HPDE6-E6E7 (cell line): ENCODE data around the gene GSTM2.
"Not testable (repeated sequence)": the region's sequence is repeated elsewhere in the genome, so short reads cannot be mapped to it uniquely, and the experiment has no call there.

Experiments
- DNase-seq: peaks from one replicate; pipeline ENCODE4 v3.0.0; 2011; ENCODE audit warnings: missing footprints; ENCODE audit errors: extremely low spot score

Gene GSTM2

GRCh38 chr1:109677459-109677858 lies 9.6 kb downstream of the GSTM2 start:
- DNase-seq = no peak

- DNase-seq = not testable (repeated sequence)
These were observed 10.8 kb downstream of the GSTM2 start for GRCh38 chr1:109678637-109679036.

DNA sequence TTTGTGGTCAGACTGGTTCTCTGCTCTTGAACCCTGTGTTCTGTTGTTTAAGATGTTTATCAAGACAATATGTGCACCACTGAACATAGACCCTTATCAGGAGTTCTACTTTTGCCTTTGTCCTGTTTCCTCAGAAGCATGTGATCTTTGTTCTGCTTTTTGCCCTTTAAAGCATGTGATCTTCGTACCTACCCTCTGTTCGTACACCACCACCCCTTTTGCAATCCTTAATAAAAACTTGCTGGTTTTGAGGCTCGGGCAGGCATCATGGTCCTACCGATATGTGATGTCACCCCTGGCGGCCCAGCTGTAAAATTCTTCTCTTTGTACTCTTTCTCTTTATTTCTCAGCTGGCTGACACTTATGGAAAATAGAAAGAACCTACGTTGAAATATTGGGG lies 16.9 kb downstream of the GSTM2 start:
- DNase-seq = not testable (repeated sequence)

DNA sequence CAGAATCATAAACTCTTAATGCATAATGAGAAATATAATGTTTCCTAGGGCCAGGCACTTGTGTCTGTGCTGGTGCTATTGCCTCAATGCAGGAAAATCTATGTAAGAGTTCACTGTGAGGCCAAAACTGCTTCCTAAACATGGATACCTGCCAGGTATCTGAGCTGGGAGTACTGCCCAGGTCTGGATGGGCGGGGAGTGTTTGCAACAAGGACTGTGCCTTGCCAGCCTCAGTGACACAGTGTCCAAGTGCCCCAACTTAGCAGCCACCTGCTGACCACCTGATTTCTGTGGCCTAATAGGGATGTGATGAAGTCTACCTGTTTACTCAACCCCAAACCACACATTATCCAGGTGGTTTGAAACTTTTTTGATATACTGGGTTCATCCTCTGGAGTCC lies 17.5 kb downstream of the GSTM2 start:
- not testable (repeated sequence) for DNase-seq

GRCh38 chr1:109685890-109686289 lies 18.0 kb downstream of the GSTM2 start:
- not testable (repeated sequence) for DNase-seq

DNA sequence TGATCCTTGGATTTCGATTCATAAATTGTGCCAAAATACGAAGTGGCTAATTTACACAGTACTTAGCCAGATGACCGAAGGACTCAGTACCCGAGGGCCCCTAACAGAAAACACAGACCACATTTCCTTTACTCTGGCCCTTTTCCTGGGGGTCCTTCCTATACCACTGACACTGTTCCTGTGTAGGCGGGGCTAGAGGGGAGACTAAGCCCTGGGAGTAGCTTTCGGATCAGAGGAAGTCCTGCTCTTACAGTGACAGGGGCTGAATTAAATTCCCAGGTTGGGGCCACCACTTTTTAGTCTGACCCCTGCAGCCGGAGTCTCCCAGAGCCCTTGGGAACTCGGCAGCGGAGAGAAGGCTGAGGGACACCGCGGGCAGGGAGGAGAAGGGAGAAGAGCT lies 19.3 kb downstream of the GSTM2 start:
- DNase-seq = not testable (repeated sequence)

- no peak for DNase-seq
These were observed 20.0 kb downstream of the GSTM2 start, which contains the start of gene GSTM1 for GRCh38 chr1:109687641-109688499. Gene GSTM1 (plus strand): TSS chr1:109687817. CDS start chr1:109687874, 57 bp downstream.

GRCh38 chr1:109689844-109690405 lies 22.1 kb downstream of the GSTM2 start:
- DNase-seq = no peak

- DNase-seq = no peak
These were observed 23.9 kb downstream of the GSTM2 start for GRCh38 chr1:109691759-109692158.

DNA sequence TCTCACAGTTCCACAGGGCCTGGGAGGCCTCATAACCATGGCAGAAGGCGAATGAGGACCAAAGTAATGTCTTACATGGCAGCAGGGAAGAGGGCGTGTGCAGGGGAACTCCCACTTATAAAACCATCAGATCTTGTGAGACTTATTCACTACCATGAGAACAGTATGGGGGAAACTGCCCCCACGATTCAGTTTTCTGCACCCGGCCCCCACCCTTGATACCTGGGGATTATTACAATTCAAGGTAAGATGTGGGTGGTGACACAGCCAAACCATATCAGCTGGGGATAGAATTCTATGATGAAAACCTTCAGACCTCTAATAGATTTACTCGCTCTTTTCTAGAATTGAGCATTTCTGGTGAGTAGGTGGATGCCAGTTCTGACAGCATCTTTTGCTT lies 26.5 kb downstream of the GSTM2 start:
- not testable (repeated sequence) for DNase-seq

DNA sequence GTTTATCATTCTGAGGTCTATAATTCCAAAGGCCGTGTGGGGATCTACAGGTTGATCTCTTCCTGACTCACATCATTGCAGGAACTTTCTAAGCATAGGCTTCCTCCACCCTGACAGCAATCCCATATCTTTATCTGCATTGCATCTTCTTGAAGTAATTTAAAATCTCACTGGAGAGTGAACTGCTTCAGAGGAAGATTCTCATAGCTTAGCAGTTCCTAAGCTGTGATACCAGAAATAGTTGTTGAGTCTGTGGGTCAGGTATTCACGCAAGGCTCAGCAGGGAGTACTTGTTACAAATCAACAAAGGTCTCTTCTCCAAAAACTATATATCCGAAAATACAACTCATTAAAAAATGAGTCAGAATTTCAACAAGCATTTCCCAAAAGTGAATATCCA lies 27.3 kb downstream of the GSTM2 start:
- not testable (repeated sequence) for DNase-seq

DNA sequence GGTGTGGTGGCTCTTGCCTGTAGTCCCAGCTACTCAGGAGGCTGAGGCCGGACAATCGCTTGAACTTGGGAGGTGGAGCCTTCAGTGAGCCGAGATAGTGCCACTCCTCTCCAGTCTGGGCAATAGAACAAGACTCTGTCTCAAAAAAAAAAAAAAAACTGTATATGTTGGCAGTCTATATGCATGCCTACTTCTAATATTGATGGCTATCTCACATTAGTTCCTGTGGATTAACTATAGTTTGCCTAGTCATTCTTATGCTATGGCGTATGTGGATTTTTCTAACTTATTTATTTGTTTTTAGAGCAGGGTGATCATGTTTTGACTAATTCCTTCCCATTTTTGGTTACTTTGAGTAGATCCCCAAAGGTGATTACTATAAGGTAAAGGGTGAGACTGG lies 29.2 kb downstream of the GSTM2 start:
- no peak for DNase-seq

- DNase-seq = not testable (repeated sequence)
These were observed 30.0 kb downstream of the GSTM2 start for GRCh38 chr1:109697861-109698260.

- not testable (repeated sequence) for DNase-seq
These were observed 35.1 kb downstream of the GSTM2 start for GRCh38 chr1:109702940-109703339.

DNA sequence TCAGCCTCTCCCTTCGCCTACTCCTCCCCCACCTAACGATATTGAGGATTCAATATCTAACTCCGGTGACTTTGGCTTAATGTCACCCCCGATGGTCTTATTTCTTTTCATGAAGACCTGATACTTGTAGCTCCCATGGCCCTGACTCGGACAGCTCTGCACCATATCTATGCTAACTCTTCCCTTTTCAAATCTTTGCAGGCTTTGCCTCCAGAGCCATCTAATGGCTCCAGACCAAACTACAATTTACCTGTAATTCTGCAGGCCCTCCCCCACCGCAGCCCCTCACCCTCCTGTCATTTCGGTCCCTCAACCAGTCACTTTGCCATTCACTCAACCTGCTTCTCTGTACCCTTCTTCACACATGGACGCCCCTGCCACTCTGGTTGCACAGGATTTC lies 36.3 kb downstream of the GSTM2 start:
- DNase-seq = no peak

DNA sequence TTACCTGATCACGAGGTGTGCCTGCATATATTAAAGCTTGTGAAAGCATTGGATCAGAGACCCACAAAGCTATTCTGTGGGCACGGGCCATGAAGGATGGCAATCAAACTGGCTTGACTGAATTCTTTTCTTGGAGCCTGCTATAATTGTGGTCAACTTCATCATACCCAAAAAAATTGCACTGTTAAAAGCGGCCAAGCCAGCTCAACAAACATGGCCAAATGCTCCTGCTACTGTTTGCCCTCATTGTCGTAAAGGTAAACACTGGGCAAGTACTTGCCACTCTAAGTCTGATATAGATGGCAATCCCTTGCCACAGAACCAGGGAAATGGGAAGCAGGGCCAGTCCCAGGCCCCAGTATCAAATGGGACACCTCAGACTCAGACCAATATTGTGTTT lies 37.6 kb downstream of the GSTM2 start:
- DNase-seq = no peak

DNA sequence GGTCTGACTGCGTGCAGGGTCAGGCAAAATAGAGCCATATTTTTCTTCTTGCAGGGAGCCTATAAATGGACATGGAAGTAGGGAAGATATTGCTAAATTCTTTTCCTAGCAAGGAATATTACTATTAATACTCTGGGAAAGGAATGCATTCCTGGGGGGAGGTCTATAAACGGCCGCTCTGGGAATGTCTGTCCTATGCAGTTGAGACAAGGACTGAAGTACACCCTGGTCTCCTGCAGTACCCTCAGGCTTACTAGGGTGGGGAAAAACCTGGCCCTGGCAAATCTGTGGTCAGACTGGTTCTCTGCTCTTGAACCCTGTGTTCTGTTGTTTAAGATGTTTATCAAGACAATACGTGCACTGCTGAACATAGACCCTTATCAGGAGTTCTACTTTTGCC lies 41.1 kb downstream of the GSTM2 start:
- not testable (repeated sequence) for DNase-seq

DNA sequence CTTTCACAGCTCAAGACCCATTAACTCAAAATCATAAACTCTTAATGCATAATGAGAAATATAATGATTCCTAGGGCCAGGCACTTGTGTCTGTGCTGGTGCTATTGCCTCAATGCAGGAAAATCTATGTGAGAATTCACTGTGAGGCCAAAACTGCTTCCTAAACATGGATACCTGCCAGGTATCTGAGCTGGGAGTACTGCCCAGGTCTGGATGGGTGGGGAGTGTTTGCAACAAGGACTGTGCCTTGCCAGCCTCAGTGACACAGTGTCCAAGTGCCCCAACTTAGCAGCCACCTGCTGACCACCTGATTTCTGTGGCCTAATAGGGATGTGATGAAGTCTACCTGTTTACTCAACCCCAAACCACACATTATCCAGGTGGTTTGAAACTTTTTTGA lies 42.0 kb downstream of the GSTM2 start:
- not testable (repeated sequence) for DNase-seq

DNA sequence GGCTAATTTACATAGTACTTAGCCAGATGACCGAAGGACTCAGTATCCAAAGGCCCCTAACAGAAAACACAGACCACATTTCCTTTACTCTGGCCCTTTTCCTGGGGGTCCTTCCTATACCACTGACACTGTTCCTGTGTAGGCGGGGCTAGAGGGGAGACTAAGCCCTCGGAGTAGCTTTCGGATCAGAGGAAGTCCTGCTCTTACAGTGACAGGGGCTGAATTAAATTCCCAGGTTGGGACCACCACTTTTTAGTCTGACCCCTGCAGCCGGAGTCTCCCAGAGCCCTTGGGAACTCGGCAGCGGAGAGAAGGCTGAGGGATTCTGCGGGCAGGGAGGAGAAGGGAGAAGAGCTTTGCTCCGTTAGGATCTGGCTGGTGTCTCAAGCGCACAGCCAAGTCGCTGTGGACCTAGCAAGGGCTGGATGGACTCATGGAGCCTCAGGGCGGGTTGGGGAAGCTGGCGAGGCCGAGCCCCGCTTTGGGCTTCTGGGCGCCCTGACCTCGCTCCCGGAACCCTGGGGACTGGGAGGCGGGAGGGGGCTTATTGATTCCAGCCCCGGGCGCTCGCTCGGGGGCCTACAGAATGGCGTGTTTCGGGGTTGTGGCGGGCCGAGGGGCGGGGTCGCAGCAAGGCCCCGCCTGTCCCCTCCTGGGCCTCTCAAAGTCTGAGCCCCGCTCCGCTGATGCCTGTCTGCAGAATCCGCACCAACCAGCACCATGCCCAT lies 43.9 kb downstream of the GSTM2 start, which contains the start of gene GSTM5:
TSS of gene GSTM5 (plus strand) at position 659 of the 728 bp plus-strand sequence. CDS start at position 721, 62 bp downstream.
- DNase-seq = not testable (repeated sequence)

GRCh38 chr1:109712321-109712864 lies 44.5 kb downstream of the GSTM2 start:
- DNase-seq = no peak

- no peak for DNase-seq
These were observed 45.8 kb downstream of the GSTM2 start for GRCh38 chr1:109713636-109714035.
